Endodermal cell (in vitro differentiated cells): ENCODE measurements around the gene CDK12. TPM values are rescaled to one million over a fixed set of nuclear protein-coding genes. Genes with fewer than 3 reads are reported as not detected.
A peak's percentile ranks its signal among the peaks of the same experiment; 100 is the strongest.

ENCODE experiments used
- DNase-seq: peaks from one replicate; pipeline ENCODE4 v3.0.0-alpha.2; 2017
- H3K27ac ChIP-seq: 2 replicates; pipeline ENCODE4 v1.5.1; 2013; ENCODE audit warnings: mild to moderate bottlenecking, low read depth, low read length, moderate library complexity
- H3K27me3 ChIP-seq: 2 replicates; pipeline ENCODE4 v1.6.1; 2013; ENCODE audit warnings: mild to moderate bottlenecking, low read length, moderate library complexity; ENCODE audit not compliant: insufficient read depth, control insufficient read depth, poor library complexity, severe bottlenecking
- H3K36me3 ChIP-seq: 2 replicates; pipeline ENCODE4 v1.7.0; 2013; ENCODE audit warnings: mild to moderate bottlenecking, low read length, moderate library complexity; ENCODE audit not compliant: control insufficient read depth, insufficient read depth
- H3K4me1 ChIP-seq: one replicate; pipeline ENCODE4 v1.7.0; 2013; ENCODE audit warnings: low read length; ENCODE audit not compliant: control insufficient read depth, insufficient read depth
- H3K4me3 ChIP-seq: 2 replicates; pipeline ENCODE4 v1.5.1; 2013; ENCODE audit warnings: mild to moderate bottlenecking, low read length, moderate library complexity
- H3K9ac ChIP-seq: 2 replicates; pipeline ENCODE4 v1.6.1; 2013; ENCODE audit warnings: mild to moderate bottlenecking, low read length, moderate library complexity; ENCODE audit not compliant: poor library complexity, severe bottlenecking; ENCODE audit errors: extremely low read depth
- H3K9me3 ChIP-seq: 2 replicates; pipeline ENCODE4 v1.6.1; 2013; ENCODE audit warnings: mild to moderate bottlenecking, low read length, moderate library complexity; ENCODE audit not compliant: control insufficient read depth
- H3K27ac Mint-ChIP-seq: 2 replicates; pipeline ENCODE4 v1.8.0; 2020; ENCODE audit warnings: mixed read lengths
- H3K27me3 Mint-ChIP-seq: 2 replicates; pipeline ENCODE4 v1.8.0; 2021; ENCODE audit warnings: mild to moderate bottlenecking, mixed read lengths; ENCODE audit not compliant: insufficient read depth
- H3K36me3 Mint-ChIP-seq: 2 replicates; pipeline ENCODE4 v1.8.0; 2020; ENCODE audit warnings: low read depth, mixed read lengths
- H3K4me1 Mint-ChIP-seq: 2 replicates; pipeline ENCODE4 v1.8.0; 2020; ENCODE audit warnings: mixed read lengths
- H3K4me3 Mint-ChIP-seq: 2 replicates; pipeline ENCODE4 v1.8.0; 2020; ENCODE audit warnings: mild to moderate bottlenecking, moderate library complexity, mixed read lengths
- H3K9me3 Mint-ChIP-seq: 2 replicates; pipeline ENCODE4 v1.8.0; 2020; ENCODE audit warnings: mild to moderate bottlenecking, mixed read lengths
- CTCF ChIP-seq: fragments of 200-600 bp; sonication (generic); conservative IDR thresholded peaks from 2 replicates; pipeline ENCODE4 v1.5.0; 2021; ENCODE audit warnings: antibody characterized with exemption, mild to moderate bottlenecking
- WGBS, 2 experiments: methylation state at CpG; one replicate each; pipeline versions ENCODE4 v1.1.5 to v1.1.7; 2013; ENCODE audit warnings: missing lambda C conversion rate in 2 of 2, mixed read lengths in 1 of 2; ENCODE audit not compliant: insufficient coverage in 1 of 2, insufficient read length in 1 of 2; 5-methylcytosine and 5-hydroxymethylcytosine counted together
- total RNA-seq, 2 donors: library from RNA; stranded (reverse); fragmentation: NEBNext Ultra II Directional in 1 of 2; extraction: Animal tissue kit (Norgen Biotek cat#: 25700) in 1 of 2; gene quantifications; 2 replicates in 1 of 2; 3 replicates in 1 of 2; pipeline ENCODE4 v1.2.1, GENCODE V29; 2021

CDK12 gene
- total RNA-seq, 2 donors from 2014 or later, result 62.8 to 70.2 TPM

- H3K36me3 Mint-ChIP-seq, result peaks cover 79% of the 10 kb centered on the region
- TF ChIP-seq CTCF, result no peak
- peaks cover 79% of the 10 kb centered on the region for H3K36me3 ChIP-seq
These were observed 18.0 kb upstream of the CDK12 start for GRCh38 chr17:39443326-39443725.

GRCh38 chr17:39447561-39447960 lies 13.7 kb upstream of the CDK12 start:
- Mint-ChIP-seq H3K9me3 (no peaks in the 10 kb centered on the region), H3K4me1 (peaks cover 8% of the 10 kb centered on the region), H3K36me3 (peaks cover 48% of the 10 kb centered on the region), H3K27ac (no peak overlapping the region), H3K4me3 (no peak overlapping the region), H3K27me3 (no peaks in the 10 kb centered on the region)
- Histone ChIP-seq H3K36me3 (peaks cover 45% of the 10 kb centered on the region), H3K9ac (no peak overlapping the region), H3K4me1 (no peaks in the 10 kb centered on the region), H3K9me3 (no peaks in the 10 kb centered on the region), H3K4me3 (no peak overlapping the region), H3K27ac (no peak overlapping the region), H3K27me3 (no peaks in the 10 kb centered on the region)
- TF ChIP-seq CTCF, result no peak
- 93 to 97% methylated on average over 3 to 5 of the region's 5 CpGs for WGBS, 2 experiments
- DNase-seq, result no peak

More at GRCh38 chr17:39443326-39443725, 18.0 kb upstream of the CDK12 start:
- no peak overlapping the region for H3K9ac ChIP-seq
- no peak overlapping the region for H3K4me3 ChIP-seq
- Mint-ChIP-seq H3K27me3 (no peaks in the 10 kb centered on the region), H3K4me1 (no peaks in the 10 kb centered on the region), H3K9me3 (no peaks in the 10 kb centered on the region), H3K4me3 (no peak overlapping the region), H3K27ac (no peak overlapping the region)
- no peaks in the 10 kb centered on the region for H3K4me1 ChIP-seq
- DNase-seq, result no peak
- H3K27me3 ChIP-seq, result no peaks in the 10 kb centered on the region
- H3K9me3 ChIP-seq, result no peaks in the 10 kb centered on the region
- H3K27ac ChIP-seq, result no peak overlapping the region

- Mint-ChIP-seq H3K9me3 (no peaks in the 10 kb centered on the region), H3K27me3 (no peaks in the 10 kb centered on the region), H3K27ac (peak overlapping the region; percentile 99), H3K4me1 (peaks cover 8% of the 10 kb centered on the region), H3K4me3 (peak overlapping the region; percentile 99), H3K36me3 (peaks cover 29% of the 10 kb centered on the region)
- Histone ChIP-seq H3K9ac (peak overlapping the region; percentile 100), H3K4me3 (peak overlapping the region; percentile 94), H3K36me3 (peaks cover 25% of the 10 kb centered on the region), H3K9me3 (no peaks in the 10 kb centered on the region), H3K4me1 (no peaks in the 10 kb centered on the region), H3K27ac (no peak overlapping the region), H3K27me3 (no peaks in the 10 kb centered on the region)
- DNase-seq, result no peak
- 91 to 93% methylated on average over 12 to 13 of the region's 13 CpGs for WGBS, 2 experiments
- no peak for TF ChIP-seq CTCF
These were observed 11.2 kb upstream of the CDK12 start for GRCh38 chr17:39450051-39450450.
